Body of pancreas (tissue), 4 donors: ENCODE measurements around the gene ACOX3.

Source experiments
- CTCF ChIP-seq, 7 experiments: fragments of 450-650 bp in 4 of 7; fragments of 200-600 bp in 3 of 7; sonication (generic) in 3 of 7; IDR thresholded peaks; one replicate each; pipeline ENCODE4 v1.5.1; 2016 to 2019; ENCODE audit warnings: antibody characterized with exemption in 7 of 7
- POLR2A ChIP-seq, 3 donors: fragments of 450-650 bp; IDR thresholded peaks; one replicate each; pipeline ENCODE4 v1.6.1; 2016; ENCODE audit warnings: antibody characterized with exemption in 3 of 3, mild to moderate bottlenecking in 2 of 3

GRCh38 chr4:8433136-8433535 lies 7.4 kb downstream of the ACOX3 start:
- no peak for TF ChIP-seq CTCF (IDR thresholded peaks at IDR 0.05)
- no peak for TF ChIP-seq POLR2A (IDR thresholded peaks at IDR 0.05)
